HEK293T (cell line): ENCODE data around the gene C1orf94.

Source experiments
- BHLHE40 ChIP-seq: fragments of 450-650 bp; IDR thresholded peaks from 2 replicates; pipeline ENCODE4 v1.6.1; 2016; ENCODE audit warnings: mild to moderate bottlenecking, moderate library complexity, borderline replicate concordance
- NFRKB ChIP-seq: fragments of 450-650 bp; IDR thresholded peaks from 2 replicates; pipeline ENCODE4 v1.6.1; 2016; ENCODE audit warnings: mild to moderate bottlenecking, moderate library complexity

GRCh38 chr1:34140011-34140676 is 36.6 kb upstream of the C1orf94 start:
- TF ChIP-seq NFRKB (no peak), BHLHE40 (no peak)
